ENCODE results near the gene DDX6. TPM values are rescaled to one million over a fixed set of nuclear protein-coding genes. Genes with fewer than 3 reads are reported as not detected.

Gene DDX6
- total and polyA plus RNA-seq, 10 of the 15 experiments (the other 5 are each of a cell fraction or from before 2014, with no cell fraction given), result 6.6 to 119 (median 48.8) TPM

DNA sequence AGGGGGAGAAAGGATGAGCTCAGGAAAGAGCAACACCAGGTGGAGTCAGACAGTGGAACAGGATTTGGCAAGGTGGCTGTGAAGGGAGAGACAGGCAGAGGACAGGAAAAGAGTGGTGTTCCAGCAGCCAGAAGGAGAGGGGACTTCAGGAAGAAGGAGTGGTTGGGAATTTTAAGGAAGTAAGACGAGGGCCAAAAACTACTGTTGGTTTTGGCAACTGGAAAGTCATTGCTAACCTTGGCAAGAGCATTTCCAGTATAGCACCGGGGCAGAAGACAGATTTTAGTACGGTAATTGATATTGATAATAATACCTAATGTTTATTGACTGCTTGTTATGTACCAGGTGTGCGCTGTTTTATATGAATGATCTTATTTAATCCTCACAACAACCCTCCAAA lies 15.4 kb upstream of the DDX6 start:
- FAIRE-seq (no peak), DNase-seq (ENCODE audit: low read depth, low spot score) (no peak), ATAC-seq (no peak)
- in situ Hi-C loops (cut with MboI), result no loop called here
- BruUV-seq (replicated peaks), result no TSS peak
- Histone ChIP-seq H3K4me3 (no peak overlapping the region), H3K27ac (ENCODE audit: control insufficient read depth, insufficient read depth) (no peak overlapping the region), H3K79me2 (ENCODE audit: control insufficient read depth, insufficient read depth, low read length) (no peaks in the 10 kb centered on the region), H3K9me3 (replicated peaks; ENCODE audit: control insufficient read depth, insufficient read depth, low read length) (no peaks in the 10 kb centered on the region), H3K4me2 (ENCODE audit: control insufficient read depth, insufficient read depth) (no peak overlapping the region), H3K27me3 (replicated peaks in 1 of 2; ENCODE audit: control insufficient read depth in 2 of 2, insufficient read depth in 2 of 2, low read length in 1 of 2) (no peaks in the 10 kb centered on the region), H3K4me1 (ENCODE audit: control insufficient read depth, insufficient read depth, low read length) (no peaks in the 10 kb centered on the region), H3K36me3 (ENCODE audit: control insufficient read depth in 2 of 2, insufficient read depth in 2 of 2, low read length in 1 of 2) (no peaks in the 10 kb centered on the region), H4K20me1 (ENCODE audit: control insufficient read depth, insufficient read depth) (no peaks in the 10 kb centered on the region), H3K9ac (ENCODE audit: control insufficient read depth, insufficient read depth, low read length) (no peak overlapping the region), H2AFZ (ENCODE audit: control insufficient read depth, low read depth, low read length) (no peak overlapping the region)
- ChIA-PET SMC1A (ENCODE audit: uncharacterized antibody, unreplicated experiment) (no interaction called here), RAD21 (ENCODE audit: unreplicated experiment) (no interaction called here), POLR2A (interaction anchor here (1.6 kb wide), 1 partner anchor 10 kb away, joined by 3 read pairs; no protein-coding TSS in a partner anchor), CTCF (no interaction called here)
- TF ChIP-seq, protein P1, sequence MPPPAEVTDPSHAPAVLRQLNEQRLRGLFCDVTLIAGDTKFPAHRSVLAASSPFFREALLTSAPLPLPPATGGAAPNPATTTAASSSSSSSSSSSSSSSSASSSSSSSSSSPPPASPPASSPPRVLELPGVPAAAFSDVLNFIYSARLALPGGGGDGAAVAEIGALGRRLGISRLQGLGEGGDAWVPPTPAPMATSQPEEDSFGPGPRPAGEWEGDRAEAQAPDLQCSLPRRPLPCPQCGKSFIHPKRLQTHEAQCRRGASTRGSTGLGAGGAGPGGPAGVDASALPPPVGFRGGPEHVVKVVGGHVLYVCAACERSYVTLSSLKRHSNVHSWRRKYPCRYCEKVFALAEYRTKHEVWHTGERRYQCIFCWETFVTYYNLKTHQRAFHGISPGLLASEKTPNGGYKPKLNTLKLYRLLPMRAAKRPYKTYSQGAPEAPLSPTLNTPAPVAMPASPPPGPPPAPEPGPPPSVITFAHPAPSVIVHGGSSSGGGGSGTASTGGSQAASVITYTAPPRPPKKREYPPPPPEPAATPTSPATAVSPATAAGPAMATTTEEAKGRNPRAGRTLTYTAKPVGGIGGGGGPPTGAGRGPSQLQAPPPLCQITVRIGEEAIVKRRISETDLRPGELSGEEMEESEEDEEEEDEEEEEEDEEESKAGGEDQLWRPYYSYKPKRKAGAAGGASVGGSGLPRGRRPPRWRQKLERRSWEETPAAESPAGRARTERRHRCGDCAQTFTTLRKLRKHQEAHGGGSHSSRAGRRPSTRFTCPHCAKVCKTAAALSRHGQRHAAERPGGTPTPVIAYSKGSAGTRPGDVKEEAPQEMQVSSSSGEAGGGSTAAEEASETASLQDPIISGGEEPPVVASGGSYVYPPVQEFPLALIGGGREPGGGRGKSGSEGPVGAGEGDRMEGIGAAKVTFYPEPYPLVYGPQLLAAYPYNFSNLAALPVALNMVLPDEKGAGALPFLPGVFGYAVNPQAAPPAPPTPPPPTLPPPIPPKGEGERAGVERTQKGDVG (CRISPR knock-in tag; IDR thresholded peaks at IDR 0.05), result no peak
- TF ChIP-seq MTA2 (IDR thresholded peaks at IDR 0.05; ENCODE audit: low read depth), result no peak
- TF ChIP-seq RUNX3 (IDR thresholded peaks at IDR 0.05; ENCODE audit: low read length), result no peak
- no peak for TF ChIP-seq TARDBP (IDR thresholded peaks at IDR 0.05; ENCODE audit: borderline replicate concordance)
- TF ChIP-seq TBL1XR1 (IDR thresholded peaks at IDR 0.05; ENCODE audit: low read depth, low read length), result no peak
- no peak for TF ChIP-seq HDGF (IDR thresholded peaks at IDR 0.05)
- TF ChIP-seq KDM1A (IDR thresholded peaks at IDR 0.05; ENCODE audit: borderline replicate concordance), result no peak
- no peak for TF ChIP-seq MYC (IDR thresholded peaks at IDR 0.05; ENCODE audit: insufficient read depth, insufficient read length, insufficient replicate concordance, low read length, severe bottlenecking)
- no peak for TF ChIP-seq SRF (IDR thresholded peaks at IDR 0.05; ENCODE audit: low read depth in 2 of 2, low read length in 2 of 2)
- TF ChIP-seq, protein P2, sequence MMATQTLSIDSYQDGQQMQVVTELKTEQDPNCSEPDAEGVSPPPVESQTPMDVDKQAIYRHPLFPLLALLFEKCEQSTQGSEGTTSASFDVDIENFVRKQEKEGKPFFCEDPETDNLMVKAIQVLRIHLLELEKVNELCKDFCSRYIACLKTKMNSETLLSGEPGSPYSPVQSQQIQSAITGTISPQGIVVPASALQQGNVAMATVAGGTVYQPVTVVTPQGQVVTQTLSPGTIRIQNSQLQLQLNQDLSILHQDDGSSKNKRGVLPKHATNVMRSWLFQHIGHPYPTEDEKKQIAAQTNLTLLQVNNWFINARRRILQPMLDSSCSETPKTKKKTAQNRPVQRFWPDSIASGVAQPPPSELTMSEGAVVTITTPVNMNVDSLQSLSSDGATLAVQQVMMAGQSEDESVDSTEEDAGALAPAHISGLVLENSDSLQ (IDR thresholded peaks at IDR 0.05), result no peak
- TF ChIP-seq RB1 (IDR thresholded peaks at IDR 0.05; ENCODE audit: borderline replicate concordance), result no peak
- intact Hi-C loops (cut with micrococcal nuclease; ENCODE audit: unreplicated experiment), result no loop called here
- 58% methylated on average over 4 of the region's 4 CpGs for WGBS (ENCODE audit: insufficient coverage, insufficient replicate concordance, low lambda C conversion rate, missing lambda C conversion rate)
